ENCODE measurements around the gene WDR55. TPM values are rescaled to one million over a fixed set of nuclear protein-coding genes. Genes with fewer than 3 reads are reported as not detected.
A peak's percentile ranks its signal among the peaks of the same experiment; 100 is the strongest.

WDR55 gene
- polyA plus RNA-seq, 2 of the 4 experiments (the other 2 are of a cell fraction): 23.3 to 36.2 TPM

- ChIA-PET CTCF (interaction anchor here (1.0 to 2.5 kb wide), 5 partner anchors 8 to 258 kb away, joined by 3 to 8 read pairs (median 3); no protein-coding TSS in a partner anchor), POLR2A (interaction anchor here (1.2 kb wide), 1 partner anchor 66 kb away, joined by 3 read pairs; no protein-coding TSS in a partner anchor)
- Histone ChIP-seq H3K27ac (peak overlapping the region in 1 of 2 experiments; percentile 57; a peak in 2 of 6 replicates), H3K9me3 (peaks cover 20% of the 10 kb centered on the region), H3K4me3 (no peak overlapping the region), H3K4me2 (peak overlapping the region; percentile 11; the same call in 1 of the 3 replicates), H3K4me1 (peaks cover 32% of the 10 kb centered on the region)
- 44% methylated on average over 2 of the region's 2 CpGs for WGBS (ENCODE audit: missing lambda C conversion rate)
- ATAC-seq (no peak), FAIRE-seq (no peak), DNase-seq (ENCODE audit: low read depth in 1 of 2, low spot score in 1 of 2) (no peak)
- TF ChIP-seq PHF8 (IDR thresholded peaks at IDR 0.05; ENCODE audit: borderline replicate concordance, low read depth): no peak
- TF ChIP-seq MAFK (IDR thresholded peaks at IDR 0.05; ENCODE audit: partially characterized antibody): no peak
- no peak for TF ChIP-seq HEYL (CRISPR knock-in tag; IDR thresholded peaks at IDR 0.05)
- TF ChIP-seq PBX3 (IDR thresholded peaks at IDR 0.05): no peak
- TF ChIP-seq, protein P1, sequence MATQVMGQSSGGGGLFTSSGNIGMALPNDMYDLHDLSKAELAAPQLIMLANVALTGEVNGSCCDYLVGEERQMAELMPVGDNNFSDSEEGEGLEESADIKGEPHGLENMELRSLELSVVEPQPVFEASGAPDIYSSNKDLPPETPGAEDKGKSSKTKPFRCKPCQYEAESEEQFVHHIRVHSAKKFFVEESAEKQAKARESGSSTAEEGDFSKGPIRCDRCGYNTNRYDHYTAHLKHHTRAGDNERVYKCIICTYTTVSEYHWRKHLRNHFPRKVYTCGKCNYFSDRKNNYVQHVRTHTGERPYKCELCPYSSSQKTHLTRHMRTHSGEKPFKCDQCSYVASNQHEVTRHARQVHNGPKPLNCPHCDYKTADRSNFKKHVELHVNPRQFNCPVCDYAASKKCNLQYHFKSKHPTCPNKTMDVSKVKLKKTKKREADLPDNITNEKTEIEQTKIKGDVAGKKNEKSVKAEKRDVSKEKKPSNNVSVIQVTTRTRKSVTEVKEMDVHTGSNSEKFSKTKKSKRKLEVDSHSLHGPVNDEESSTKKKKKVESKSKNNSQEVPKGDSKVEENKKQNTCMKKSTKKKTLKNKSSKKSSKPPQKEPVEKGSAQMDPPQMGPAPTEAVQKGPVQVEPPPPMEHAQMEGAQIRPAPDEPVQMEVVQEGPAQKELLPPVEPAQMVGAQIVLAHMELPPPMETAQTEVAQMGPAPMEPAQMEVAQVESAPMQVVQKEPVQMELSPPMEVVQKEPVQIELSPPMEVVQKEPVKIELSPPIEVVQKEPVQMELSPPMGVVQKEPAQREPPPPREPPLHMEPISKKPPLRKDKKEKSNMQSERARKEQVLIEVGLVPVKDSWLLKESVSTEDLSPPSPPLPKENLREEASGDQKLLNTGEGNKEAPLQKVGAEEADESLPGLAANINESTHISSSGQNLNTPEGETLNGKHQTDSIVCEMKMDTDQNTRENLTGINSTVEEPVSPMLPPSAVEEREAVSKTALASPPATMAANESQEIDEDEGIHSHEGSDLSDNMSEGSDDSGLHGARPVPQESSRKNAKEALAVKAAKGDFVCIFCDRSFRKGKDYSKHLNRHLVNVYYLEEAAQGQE (IDR thresholded peaks at IDR 0.05): no peak
- no peak for TF ChIP-seq EHMT2 (IDR thresholded peaks at IDR 0.05; ENCODE audit: low read depth)
These were observed 34.2 kb upstream of the WDR55 start for GRCh38 chr5:140630292-140631035.

- H3K4me2 ChIP-seq: no peak overlapping the region
- peaks cover 32% of the 10 kb centered on the region for H3K4me1 ChIP-seq
- CTCF ChIA-PET: interaction anchor here (1.0 to 2.5 kb wide), 4 partner anchors 8 to 64 kb away, joined by 3 to 8 read pairs (median 3); no protein-coding TSS in a partner anchor
- no peak for FAIRE-seq
- no peak overlapping the region for H3K4me3 ChIP-seq
- no peak for DNase-seq (ENCODE audit: low read depth in 1 of 2, low spot score in 1 of 2)
- peak overlapping the region in 1 of 2 experiments; percentile 57; a peak in 2 of 6 replicates for H3K27ac ChIP-seq
- TF ChIP-seq, protein P2, sequence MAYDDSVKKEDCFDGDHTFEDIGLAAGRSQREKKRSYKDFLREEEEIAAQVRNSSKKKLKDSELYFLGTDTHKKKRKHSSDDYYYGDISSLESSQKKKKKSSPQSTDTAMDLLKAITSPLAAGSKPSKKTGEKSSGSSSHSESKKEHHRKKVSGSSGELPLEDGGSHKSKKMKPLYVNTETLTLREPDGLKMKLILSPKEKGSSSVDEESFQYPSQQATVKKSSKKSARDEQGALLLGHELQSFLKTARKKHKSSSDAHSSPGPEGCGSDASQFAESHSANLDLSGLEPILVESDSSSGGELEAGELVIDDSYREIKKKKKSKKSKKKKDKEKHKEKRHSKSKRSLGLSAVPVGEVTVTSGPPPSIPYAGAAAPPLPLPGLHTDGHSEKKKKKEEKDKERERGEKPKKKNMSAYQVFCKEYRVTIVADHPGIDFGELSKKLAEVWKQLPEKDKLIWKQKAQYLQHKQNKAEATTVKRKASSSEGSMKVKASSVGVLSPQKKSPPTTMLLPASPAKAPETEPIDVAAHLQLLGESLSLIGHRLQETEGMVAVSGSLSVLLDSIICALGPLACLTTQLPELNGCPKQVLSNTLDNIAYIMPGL (CRISPR knock-in tag; IDR thresholded peaks at IDR 0.05; ENCODE audit: borderline replicate concordance): no peak
- TF ChIP-seq HEYL (CRISPR knock-in tag; IDR thresholded peaks at IDR 0.05) (no peak), E2F6 (IDR thresholded peaks at IDR 0.05; ENCODE audit: borderline replicate concordance, low read depth) (no peak), PHF8 (IDR thresholded peaks at IDR 0.05; ENCODE audit: borderline replicate concordance, low read depth) (no peak), PBX3 (IDR thresholded peaks at IDR 0.05) (no peak), JUN (IDR thresholded peaks at IDR 0.05) (no peak), FOSL2 (IDR thresholded peaks at IDR 0.05) (no peak), FOSL2 (CRISPR knock-in tag; IDR thresholded peaks at IDR 0.05) (no peak), EHMT2 (IDR thresholded peaks at IDR 0.05; ENCODE audit: low read depth) (no peak), ZSCAN20 (CRISPR knock-in tag; IDR thresholded peaks at IDR 0.05) (no peak), RNF2 (IDR thresholded peaks at IDR 0.05; ENCODE audit: borderline replicate concordance, low read depth) (no peak), ZFP36 (IDR thresholded peaks at IDR 0.05; ENCODE audit: borderline replicate concordance, partially characterized antibody) (no peak), CEBPB (IDR thresholded peaks at IDR 0.05) (no peak), RARB (CRISPR knock-in tag; IDR thresholded peaks at IDR 0.05) (no peak), EHF (CRISPR knock-in tag; IDR thresholded peaks at IDR 0.05) (no peak), BCL3 (IDR thresholded peaks at IDR 0.05) (no peak), CBX8 (IDR thresholded peaks at IDR 0.05) (no peak), CHD2 (IDR thresholded peaks at IDR 0.05; ENCODE audit: low read length, partially characterized antibody) (no peak), HDAC2 (IDR thresholded peaks at IDR 0.05) (no peak), RAD21 (conservative IDR thresholded peaks at IDR 0.05 in 1 of 2, IDR thresholded peaks at IDR 0.05 in 1 of 2) (no peak)
- TF ChIP-seq, protein P3, sequence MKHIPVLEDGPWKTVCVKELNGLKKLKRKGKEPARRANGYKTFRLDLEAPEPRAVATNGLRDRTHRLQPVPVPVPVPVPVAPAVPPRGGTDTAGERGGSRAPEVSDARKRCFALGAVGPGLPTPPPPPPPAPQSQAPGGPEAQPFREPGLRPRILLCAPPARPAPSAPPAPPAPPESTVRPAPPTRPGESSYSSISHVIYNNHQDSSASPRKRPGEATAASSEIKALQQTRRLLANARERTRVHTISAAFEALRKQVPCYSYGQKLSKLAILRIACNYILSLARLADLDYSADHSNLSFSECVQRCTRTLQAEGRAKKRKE (CRISPR knock-in tag; IDR thresholded peaks at IDR 0.05; ENCODE audit: low read depth): no peak
- no peak for ATAC-seq
- POLR2A ChIA-PET: interaction anchor here (1.2 kb wide), 1 partner anchor 67 kb away, joined by 3 read pairs; no protein-coding TSS in a partner anchor
- peaks cover 20% of the 10 kb centered on the region for H3K9me3 ChIP-seq
- 90% methylated on average over 4 of the region's 4 CpGs for WGBS (ENCODE audit: missing lambda C conversion rate)
These were observed 33.7 kb upstream of the WDR55 start for GRCh38 chr5:140631036-140631417.
